T-cell (primary cell): ENCODE measurements around the gene OBI1. TPM values are rescaled to one million over a fixed set of nuclear protein-coding genes. Genes with fewer than 3 reads are reported as not detected.

ENCODE experiments used
- ATAC-seq, 4 experiments: fragments of 200-7000 bp in 3 of 4; fragments of 150-1000 bp in 1 of 4; cut with Tn5 transposase; replicated peaks in 1 of 4; 1 replicate in 3 of 4; 2 replicates in 1 of 4; pipeline ENCODE4 v1.10.0; 2021; ENCODE audit warnings: moderate library complexity in 3 of 4, mild to moderate bottlenecking in 2 of 4, moderate number of reproducible peaks in 1 of 4
- CTCF ChIA-PET, 2 donors: fragments of 300-600 bp; sonication (Branson Sonifier 250); formaldehyde crosslinking; loops; one replicate each; lab custom pipeline; 2022; ENCODE audit warnings: antibody characterized with exemption in 2 of 2; lab: Charles Lee
- POLR2A ChIA-PET, 2 donors: fragments of 300-600 bp; sonication (Branson Sonifier 250); formaldehyde crosslinking; loops; one replicate each; lab custom pipeline; 2022; ENCODE audit warnings: antibody characterized with exemption in 2 of 2; lab: Charles Lee
- DNase-seq, 35 experiments: peaks; one replicate each; pipeline versions ENCODE4 v3.0.0 to v3.0.0-alpha.2; 2013 to 2023
- H3K27ac ChIP-seq: one replicate; pipeline ENCODE4 v1.5.1; 2013; ENCODE audit warnings: low read length
- H3K27me3 ChIP-seq, 2 experiments: replicated peaks in 1 of 2; 1 replicate in 1 of 2; 2 replicates in 1 of 2; pipeline versions ENCODE4 v1.6.1 to v1.7.0; 2013; ENCODE audit warnings: low read length in 1 of 2, mixed read lengths in 1 of 2; ENCODE audit not compliant: control insufficient read depth in 2 of 2, insufficient read depth in 2 of 2; ENCODE audit errors: extremely low read depth in 1 of 2
- H3K36me3 ChIP-seq, 2 donors: 1 replicate in 1 of 2; 2 replicates in 1 of 2; pipeline versions ENCODE4 v1.6.1 to v1.7.0; 2013; ENCODE audit warnings: low read length in 1 of 2; ENCODE audit not compliant: control insufficient read depth in 2 of 2, insufficient read depth in 1 of 2; ENCODE audit errors: extremely low read depth in 1 of 2
- H3K4me1 ChIP-seq, 2 experiments: 1 replicate in 1 of 2; 2 replicates in 1 of 2; pipeline versions ENCODE4 v1.6.1 to v1.7.0; 2013; ENCODE audit warnings: low read length in 2 of 2, mixed read lengths in 1 of 2; ENCODE audit not compliant: insufficient read depth in 2 of 2, control insufficient read depth in 1 of 2; ENCODE audit errors: extremely low read depth in 1 of 2
- H3K4me3 ChIP-seq, 2 donors: 1 replicate in 1 of 2; 2 replicates in 1 of 2; pipeline versions ENCODE4 v1.5.1 to v1.7.0; 2013; ENCODE audit warnings: mild to moderate bottlenecking in 2 of 2, low read length in 1 of 2, moderate library complexity in 1 of 2; ENCODE audit not compliant: control insufficient read depth in 1 of 2; ENCODE audit errors: extremely low read depth in 1 of 2
- H3K9me3 ChIP-seq: 2 replicates; pipeline ENCODE4 v1.7.0; 2013
- H3K27ac Mint-ChIP-seq, 2 donors: one replicate each; pipeline ENCODE4 v1.8.0; 2020 to 2021; ENCODE audit warnings: mild to moderate bottlenecking in 2 of 2, mixed read lengths in 2 of 2
- H3K27me3 Mint-ChIP-seq, 2 donors: one replicate each; pipeline ENCODE4 v1.8.0; 2021 to 2022; ENCODE audit warnings: mixed read lengths in 2 of 2
- H3K36me3 Mint-ChIP-seq: one replicate; pipeline ENCODE4 v1.8.0; 2021; ENCODE audit warnings: mixed read lengths
- H3K4me1 Mint-ChIP-seq, 3 donors: one replicate each; pipeline ENCODE4 v1.8.0; 2020 to 2022; ENCODE audit warnings: mixed read lengths in 3 of 3, mild to moderate bottlenecking in 1 of 3
- H3K4me3 Mint-ChIP-seq, 3 donors: one replicate each; pipeline ENCODE4 v1.8.0; 2020 to 2022; ENCODE audit warnings: mild to moderate bottlenecking in 3 of 3, mixed read lengths in 3 of 3, moderate library complexity in 3 of 3
- H3K9me3 Mint-ChIP-seq, 3 donors: one replicate each; pipeline ENCODE4 v1.8.0; 2020 to 2022; ENCODE audit warnings: mixed read lengths in 3 of 3
- WGBS: methylation state at CpG from one replicate; pipeline ENCODE4 v1.1.5; 2013; ENCODE audit warnings: missing lambda C conversion rate; ENCODE audit not compliant: insufficient coverage; 5-methylcytosine and 5-hydroxymethylcytosine counted together
- total RNA-seq, 35 experiments: library from RNA in 6 of 35; stranded (reverse) in 6 of 35; fragments of 120-200 nt in 1 of 35; gene quantifications; one replicate each; pipeline versions ENCODE4 v1.2.1 to v1.2.4 and lab custom pipeline; 2013 to 2026

OBI1 gene
- total RNA-seq, 5 donors from 2014 or later (not counting 1 experiment from before 2014, with no cell fraction given): 4.8 to 14.3 (median 12.3) TPM

DNA sequence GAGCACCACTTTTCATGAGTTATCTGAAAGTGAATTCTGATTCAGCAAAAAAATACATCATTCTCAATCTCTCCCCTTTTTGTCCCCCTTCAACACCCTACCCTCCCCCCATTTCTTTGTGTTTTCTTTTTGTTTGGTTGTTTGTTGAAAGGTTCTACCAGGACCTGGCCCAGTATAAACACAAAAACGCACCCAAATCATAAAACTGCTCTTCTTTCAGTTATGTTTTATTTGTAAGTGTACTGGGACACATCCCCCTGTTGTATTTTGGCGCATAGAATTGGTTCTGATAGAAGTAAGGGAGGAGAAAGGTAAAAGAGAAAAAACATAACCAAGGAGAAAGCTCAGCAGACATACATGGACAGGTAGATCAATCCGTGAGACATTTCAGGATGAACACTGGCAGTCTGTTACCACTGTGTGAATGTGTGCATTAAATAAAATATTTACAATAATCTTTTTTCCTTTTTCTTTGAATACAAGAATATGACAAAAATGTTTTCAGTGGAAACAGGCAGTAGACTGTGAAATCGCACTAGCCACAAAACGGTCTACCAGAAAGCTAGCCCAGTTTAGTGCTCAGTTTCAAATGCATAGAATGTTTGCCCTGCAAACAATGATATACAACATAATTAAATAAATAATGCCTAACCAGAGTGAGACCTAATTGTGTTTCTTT lies 59.9 kb downstream of the OBI1 start:
- Mint-ChIP-seq H3K9me3 (peaks cover 0 to 9% (median 0%) of the 10 kb centered on the region in 3 donors), H3K4me3 (no peak overlapping the region), H3K27me3 (peaks cover 65 to 85% of the 10 kb centered on the region in 2 donors), H3K36me3 (no peaks in the 10 kb centered on the region), H3K4me1 (peaks cover 20 to 34% (median 21%) of the 10 kb centered on the region in 3 donors), H3K27ac (peak overlapping the region in 1 of 2 donors; percentile 15)
- POLR2A ChIA-PET: no interaction called here
- Histone ChIP-seq H3K9me3 (no peaks in the 10 kb centered on the region), H3K36me3 (no peaks in the 10 kb centered on the region), H3K27me3 (peaks cover 27 to 68% of the 10 kb centered on the region in 2 experiments), H3K27ac (no peak overlapping the region), H3K4me1 (peaks cover 19 to 51% of the 10 kb centered on the region in 2 experiments), H3K4me3 (no peak overlapping the region)
- DNase-seq: no peak
- CTCF ChIA-PET: no interaction called here
- 0% methylated on average over 1 of the region's 5 CpGs for WGBS
- no peak for ATAC-seq

- CTCF ChIA-PET: no interaction called here
- H3K4me1 ChIP-seq: peaks cover 16 to 44% of the 10 kb centered on the region in 2 experiments
- H3K9me3 ChIP-seq: no peaks in the 10 kb centered on the region
- Mint-ChIP-seq H3K4me1 (peaks cover 16 to 26% (median 21%) of the 10 kb centered on the region in 3 donors), H3K36me3 (no peaks in the 10 kb centered on the region), H3K27ac (peak overlapping the region in 1 of 2 donors; percentile 52), H3K27me3 (peaks cover 65 to 85% of the 10 kb centered on the region in 2 donors), H3K9me3 (peaks cover 0 to 9% (median 0%) of the 10 kb centered on the region in 3 donors), H3K4me3 (no peak overlapping the region)
- DNase-seq: no peak
- no peak overlapping the region for H3K27ac ChIP-seq
- no peak for ATAC-seq
- no CpG with 5 or more reads among the region's 3 CpGs for WGBS
- no peaks in the 10 kb centered on the region for H3K36me3 ChIP-seq
- POLR2A ChIA-PET: no interaction called here
- no peak overlapping the region for H3K4me3 ChIP-seq
- peaks cover 29 to 68% of the 10 kb centered on the region in 2 experiments for H3K27me3 ChIP-seq
Measured at GRCh38 chr13:78598116-78598781, 60.7 kb downstream of the OBI1 start.

DNA sequence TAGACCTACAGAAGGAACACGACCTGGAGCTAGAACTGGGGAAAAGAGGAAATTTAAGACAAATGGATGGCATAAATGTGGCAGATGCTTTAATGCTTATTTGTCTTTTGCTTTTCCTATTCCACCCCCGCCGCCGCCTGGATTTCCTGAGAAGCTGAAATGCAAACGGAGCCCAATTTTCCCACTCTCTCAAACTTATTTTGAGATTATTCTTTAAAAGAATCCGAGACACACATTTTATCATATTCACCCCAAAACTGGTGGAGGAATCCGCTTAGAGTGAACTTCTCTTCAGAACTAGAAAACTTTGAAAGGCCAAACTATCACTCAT lies 61.4 kb downstream of the OBI1 start:
- Mint-ChIP-seq H3K9me3 (peaks cover 0 to 9% (median 0%) of the 10 kb centered on the region in 3 donors), H3K27ac (no peak overlapping the region), H3K4me1 (peaks cover 12 to 23% (median 17%) of the 10 kb centered on the region in 3 donors), H3K4me3 (no peak overlapping the region), H3K27me3 (peaks cover 69 to 88% of the 10 kb centered on the region in 2 donors), H3K36me3 (no peaks in the 10 kb centered on the region)
- DNase-seq (no peak), ATAC-seq (no peak)
- CTCF ChIA-PET: no interaction called here
- Histone ChIP-seq H3K4me1 (peaks cover 12 to 38% of the 10 kb centered on the region in 2 experiments), H3K9me3 (no peaks in the 10 kb centered on the region), H3K27ac (no peak overlapping the region), H3K27me3 (peaks cover 30 to 63% of the 10 kb centered on the region in 2 experiments), H3K36me3 (no peaks in the 10 kb centered on the region), H3K4me3 (no peak overlapping the region)
- POLR2A ChIA-PET: no interaction called here
- 25% methylated on average over 5 of the region's 7 CpGs for WGBS

DNA sequence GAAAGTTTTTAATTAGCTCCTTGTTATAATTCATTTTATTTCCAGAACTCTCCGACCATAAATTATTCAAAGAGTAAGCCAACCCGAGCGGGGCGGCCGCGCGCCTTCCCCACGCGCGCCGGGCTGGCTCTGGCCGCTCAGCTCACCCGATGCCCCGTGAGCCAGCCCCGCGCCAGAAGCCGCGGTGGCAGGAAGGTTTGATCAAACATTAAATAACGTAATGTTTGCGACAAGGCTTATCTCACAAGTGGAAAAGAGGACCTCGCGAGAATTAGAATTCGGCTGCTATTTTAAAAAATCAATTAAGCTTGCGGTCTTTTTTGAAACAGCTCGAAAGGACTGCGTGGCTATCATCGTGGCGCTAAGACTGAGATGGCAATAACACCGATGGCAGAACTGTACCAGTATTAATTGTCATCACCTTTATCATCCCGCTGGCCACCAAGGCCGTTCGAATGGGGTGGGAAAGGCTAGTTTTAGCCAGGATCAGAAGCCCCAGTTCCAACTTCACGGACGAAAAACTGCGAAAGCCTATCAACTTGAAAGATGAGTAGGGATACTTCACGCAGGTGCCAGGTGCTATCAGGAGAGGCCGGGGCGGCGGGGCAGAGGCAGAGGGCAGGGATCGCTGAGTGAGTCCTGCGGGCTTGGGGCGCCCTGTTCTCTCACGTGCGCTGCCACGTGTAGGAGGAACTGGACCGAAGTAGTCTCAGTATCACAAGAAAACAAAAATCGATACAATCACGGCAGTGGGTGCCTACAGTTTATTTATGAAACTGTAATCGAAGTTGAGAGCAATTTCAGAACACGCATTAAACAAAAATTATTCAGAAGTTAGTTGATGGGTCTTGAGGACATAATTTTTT lies 62.0 kb downstream of the OBI1 start:
- WGBS: 10% methylated on average over 31 of the region's 50 CpGs

GRCh38 chr13:78596399-78596735 lies 62.6 kb downstream of the OBI1 start:
- Histone ChIP-seq H3K9me3 (no peaks in the 10 kb centered on the region), H3K27me3 (peaks cover 29 to 55% of the 10 kb centered on the region in 2 experiments), H3K36me3 (no peaks in the 10 kb centered on the region), H3K27ac (no peak overlapping the region), H3K4me1 (peaks cover 6 to 29% of the 10 kb centered on the region in 2 experiments), H3K4me3 (peak overlapping the region in 1 of 2 donors; percentile 62)
- H3K4me3 Mint-ChIP-seq: peak overlapping the region in 1 of 3 donors; percentile 34
- ATAC-seq (no peak), DNase-seq (no peak)
- H3K27ac Mint-ChIP-seq: no peak overlapping the region
- ChIA-PET CTCF (no interaction called here), POLR2A (no interaction called here)
- H3K9me3 Mint-ChIP-seq: peaks cover 0 to 9% (median 0%) of the 10 kb centered on the region in 3 donors
- no peaks in the 10 kb centered on the region for H3K36me3 Mint-ChIP-seq
- peaks cover 76 to 90% of the 10 kb centered on the region in 2 donors for H3K27me3 Mint-ChIP-seq
- H3K4me1 Mint-ChIP-seq: peaks cover 7 to 16% (median 10%) of the 10 kb centered on the region in 3 donors
- WGBS: 9% methylated on average over 11 of the region's 22 CpGs

More for the DNA sequence above, 62.0 kb downstream of the OBI1 start:
- no peak for DNase-seq
- H3K27me3 Mint-ChIP-seq: peaks cover 71 to 89% of the 10 kb centered on the region in 2 donors
- H3K4me3 Mint-ChIP-seq: peak overlapping the region in 2 of 3 donors; percentile 2 to 34
- Histone ChIP-seq H3K36me3 (no peaks in the 10 kb centered on the region), H3K27me3 (peaks cover 29 to 58% of the 10 kb centered on the region in 2 experiments), H3K4me1 (peaks cover 10 to 33% of the 10 kb centered on the region in 2 experiments), H3K4me3 (peak overlapping the region in 1 of 2 donors; percentile 62), H3K9me3 (no peaks in the 10 kb centered on the region), H3K27ac (no peak overlapping the region)
- peak overlapping the region in 1 of 2 donors; percentile 11 for H3K27ac Mint-ChIP-seq
- ChIA-PET POLR2A (no interaction called here), CTCF (no interaction called here)
- peaks cover 0 to 9% (median 0%) of the 10 kb centered on the region in 3 donors for H3K9me3 Mint-ChIP-seq
- ATAC-seq: no peak
- peaks cover 8 to 18% (median 12%) of the 10 kb centered on the region in 3 donors for H3K4me1 Mint-ChIP-seq
- H3K36me3 Mint-ChIP-seq: no peaks in the 10 kb centered on the region
